Sciatic nerve (tissue), 2 donors: ENCODE measurements around the gene SYT17. TPM values are rescaled to one million over a fixed set of nuclear protein-coding genes. Genes with fewer than 3 reads are reported as not detected.
"Not testable (repeated sequence)": the region's sequence is repeated elsewhere in the genome, so short reads cannot be mapped to it uniquely, and the experiment has no call there.

Experiments used
- ATAC-seq: fragments of 200-7000 bp; cut with Tn5 transposase; one replicate; pipeline ENCODE4 v1.9.1; 2020; ENCODE audit warnings: mild to moderate bottlenecking, moderate library complexity
- DNase-seq: peaks from one replicate; pipeline ENCODE4 v3.0.0-alpha.2; 2020; ENCODE audit warnings: low spot score
- intact Hi-C: fragments of 100-400 bp; cut with DNase I; formaldehyde crosslinking; loops from one replicate; pipeline ENCODE4 v1.14.2; 2022
- total RNA-seq: library from RNA; stranded (reverse); fragmentation: NEBNext Ultra II Directional; extraction: Animal tissue kit (Norgen Biotek cat#: 25700); gene quantifications from one replicate; pipeline ENCODE4 v1.2.1, GENCODE V29; 2021
- donor health status: DM: no; HTN: no; CAD: no.
- donor health status: DM: no; HTN: no; CAD: no.

The SYT17 gene
- total RNA-seq, 1 donor from 2014 or later = 8.2 TPM

DNA sequence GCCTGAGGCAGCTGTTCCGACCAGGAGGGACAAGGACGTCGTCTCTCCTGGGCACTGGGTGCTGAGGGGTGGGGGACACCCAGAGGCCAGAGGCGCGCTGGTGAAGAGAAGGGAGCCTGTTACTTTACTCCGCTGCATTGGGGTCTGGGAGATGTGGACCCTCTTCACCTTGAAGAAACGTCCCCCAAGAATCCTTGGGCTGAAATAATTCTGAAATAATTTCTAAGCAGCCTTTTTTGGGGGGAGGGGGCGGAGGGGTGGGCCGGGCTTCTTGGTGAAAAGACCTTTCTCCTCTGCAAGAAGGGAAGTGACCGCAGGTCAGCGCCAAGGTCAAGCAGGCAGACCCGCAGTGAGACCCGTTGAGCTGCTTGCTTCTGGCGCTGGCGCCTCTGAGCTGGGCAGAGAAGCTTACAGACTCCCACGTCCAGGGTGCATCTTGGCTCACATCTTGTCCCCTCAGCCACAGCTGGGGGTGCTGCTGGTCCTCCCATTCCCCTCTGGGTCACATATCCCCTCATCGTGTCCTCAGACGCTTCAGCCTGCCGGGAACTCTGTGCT is 1.1 kb downstream of the SYT17 start:
- no peak for DNase-seq
- intact Hi-C loops = loop anchor here (10.0 kb wide), 1 partner anchor 206 kb away; no protein-coding TSS in a partner anchor
- no peak for ATAC-seq

DNA sequence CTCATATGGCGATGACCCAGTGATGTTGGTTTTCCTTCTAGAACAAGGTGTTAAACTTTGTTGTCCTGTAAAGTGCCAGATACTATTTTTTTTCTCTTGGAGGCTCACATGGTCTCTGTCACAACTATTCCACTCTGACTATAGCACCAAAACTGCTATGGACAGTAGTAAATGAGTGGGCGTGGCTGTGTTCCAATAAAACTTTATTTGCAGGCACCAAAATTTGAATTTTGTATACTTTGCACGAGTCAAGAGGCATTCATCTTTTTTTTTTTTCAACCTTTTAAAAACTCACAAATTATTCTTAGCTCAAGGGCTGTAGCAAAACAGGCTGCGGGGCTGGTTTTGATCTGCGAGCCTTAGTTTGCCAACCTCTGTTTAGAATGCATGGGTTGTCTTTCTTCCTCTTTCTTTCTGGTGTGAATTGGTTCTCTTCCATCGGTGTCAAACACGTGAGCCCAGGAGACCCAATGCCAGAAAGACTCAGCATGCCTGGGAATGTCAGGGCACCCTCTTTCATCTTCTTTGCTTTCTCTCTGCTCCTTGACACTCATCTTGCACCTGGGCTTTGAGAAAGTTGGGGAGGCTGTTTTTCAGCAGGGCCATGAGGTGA is 2.1 kb downstream of the SYT17 start:
- intact Hi-C loops = no loop called here
- DNase-seq (no peak), ATAC-seq (no peak)

DNA sequence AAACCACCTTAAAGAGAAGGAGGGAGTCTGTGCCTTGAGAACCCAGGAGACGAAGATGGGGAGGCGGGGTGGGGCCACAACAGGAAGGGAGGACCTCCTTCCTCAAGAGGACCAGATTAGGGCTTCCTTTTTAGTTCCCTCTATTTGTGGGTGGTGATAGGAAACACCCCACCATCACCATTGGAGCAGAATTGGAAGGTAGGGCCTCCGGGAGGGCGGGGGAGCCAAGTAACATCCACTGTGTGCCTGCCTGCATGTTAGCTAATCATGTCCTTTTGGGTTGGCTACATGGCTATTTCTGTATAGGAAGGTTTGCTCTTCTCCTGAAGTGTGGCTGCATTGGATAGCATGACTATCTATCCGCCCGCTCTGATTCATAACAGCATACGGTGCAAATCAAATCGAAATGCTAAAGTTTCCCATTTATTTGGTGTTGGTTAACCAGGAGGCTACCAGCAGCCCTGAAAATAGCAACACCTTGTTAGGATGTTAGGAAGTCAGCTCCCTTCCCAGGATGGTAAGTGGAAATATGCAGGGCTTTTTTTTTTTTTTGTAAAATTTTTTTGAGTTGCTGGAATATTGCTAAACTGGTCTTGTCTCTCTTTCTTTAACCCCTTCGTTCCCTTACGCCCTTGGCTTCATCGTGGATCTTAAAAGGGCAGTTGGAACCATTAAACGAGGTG is 4.2 kb downstream of the SYT17 start:
- DNase-seq = no peak
- intact Hi-C loops = no loop called here
- ATAC-seq = no peak

DNA sequence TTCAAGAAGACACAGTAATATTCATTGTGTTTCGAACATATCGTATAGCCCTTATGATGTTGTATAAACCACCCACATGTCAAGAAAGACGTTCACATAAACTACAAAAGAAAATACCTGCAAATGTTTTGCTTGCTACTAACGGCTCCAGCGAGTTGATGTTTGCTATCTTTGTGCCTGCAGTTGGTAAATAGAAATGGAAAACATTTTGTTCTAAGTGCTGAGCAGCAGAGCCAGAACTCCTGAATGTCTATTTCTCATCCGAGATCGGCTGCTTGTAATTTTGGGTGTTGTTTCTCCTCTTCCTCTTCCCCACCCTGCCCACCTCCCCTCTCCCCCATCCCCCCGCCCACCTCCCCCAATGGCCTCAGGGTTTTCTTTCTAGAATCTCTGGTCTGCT is 5.0 kb downstream of the SYT17 start:
- no peak for ATAC-seq
- DNase-seq = no peak
- intact Hi-C loops = no loop called here

DNA sequence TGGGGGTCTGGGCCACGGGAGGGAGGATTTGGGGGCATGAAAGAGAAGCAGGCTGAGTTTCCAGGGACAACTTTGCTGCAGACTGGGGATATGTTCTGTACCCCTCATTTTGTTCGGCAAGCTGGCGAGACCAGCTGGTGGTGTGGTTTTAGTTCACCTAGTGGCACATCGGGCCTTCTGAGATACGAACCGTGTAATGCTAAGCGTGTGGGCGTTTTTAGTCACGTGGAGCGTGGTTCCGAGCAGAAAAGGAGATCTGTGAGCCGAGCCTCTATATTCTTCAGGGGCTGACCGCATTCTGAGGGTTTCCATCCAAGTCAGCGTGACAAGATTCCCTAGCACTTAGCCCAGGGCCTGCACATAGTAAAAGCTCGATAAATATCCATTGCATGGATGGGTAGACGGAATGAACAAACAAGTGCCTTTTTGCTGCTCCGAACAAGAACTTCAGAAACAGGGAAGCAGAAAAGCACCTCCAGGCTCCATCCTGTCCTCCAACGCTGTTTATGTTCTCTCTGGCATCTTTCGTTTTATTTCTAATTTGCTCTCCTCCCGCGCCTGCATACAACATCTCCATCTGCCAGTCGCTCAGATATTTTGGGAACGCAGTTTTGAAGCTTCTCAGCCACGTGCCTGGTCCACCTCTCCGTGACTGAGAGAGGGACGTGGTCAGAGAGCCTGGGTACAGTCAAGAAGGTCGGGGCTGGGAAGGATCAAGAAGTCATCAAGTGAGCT is 5.8 kb downstream of the SYT17 start:
- intact Hi-C loops = no loop called here
- ATAC-seq (no peak), DNase-seq (no peak)

DNA sequence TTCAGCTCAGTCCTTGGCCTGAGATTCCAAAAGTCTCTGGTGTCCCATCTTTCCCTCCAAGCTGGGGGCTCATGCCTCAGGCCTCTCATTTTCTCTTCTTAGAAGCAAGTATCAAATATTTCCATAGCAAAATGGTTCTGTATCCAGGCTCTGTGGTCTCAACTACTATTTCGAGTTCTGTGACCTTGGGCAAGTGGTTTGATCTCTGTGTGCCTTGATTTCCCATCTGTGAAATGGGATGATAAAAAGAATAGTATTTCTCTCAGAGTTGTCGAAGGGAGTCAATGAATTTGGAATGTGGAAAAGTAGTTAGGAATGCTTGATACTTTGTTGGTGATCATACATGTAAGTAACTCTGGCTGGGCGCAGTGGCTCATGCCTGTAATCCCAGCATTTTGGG is 6.4 kb downstream of the SYT17 start:
- DNase-seq = no peak
- intact Hi-C loops = no loop called here
- ATAC-seq = no peak

DNA sequence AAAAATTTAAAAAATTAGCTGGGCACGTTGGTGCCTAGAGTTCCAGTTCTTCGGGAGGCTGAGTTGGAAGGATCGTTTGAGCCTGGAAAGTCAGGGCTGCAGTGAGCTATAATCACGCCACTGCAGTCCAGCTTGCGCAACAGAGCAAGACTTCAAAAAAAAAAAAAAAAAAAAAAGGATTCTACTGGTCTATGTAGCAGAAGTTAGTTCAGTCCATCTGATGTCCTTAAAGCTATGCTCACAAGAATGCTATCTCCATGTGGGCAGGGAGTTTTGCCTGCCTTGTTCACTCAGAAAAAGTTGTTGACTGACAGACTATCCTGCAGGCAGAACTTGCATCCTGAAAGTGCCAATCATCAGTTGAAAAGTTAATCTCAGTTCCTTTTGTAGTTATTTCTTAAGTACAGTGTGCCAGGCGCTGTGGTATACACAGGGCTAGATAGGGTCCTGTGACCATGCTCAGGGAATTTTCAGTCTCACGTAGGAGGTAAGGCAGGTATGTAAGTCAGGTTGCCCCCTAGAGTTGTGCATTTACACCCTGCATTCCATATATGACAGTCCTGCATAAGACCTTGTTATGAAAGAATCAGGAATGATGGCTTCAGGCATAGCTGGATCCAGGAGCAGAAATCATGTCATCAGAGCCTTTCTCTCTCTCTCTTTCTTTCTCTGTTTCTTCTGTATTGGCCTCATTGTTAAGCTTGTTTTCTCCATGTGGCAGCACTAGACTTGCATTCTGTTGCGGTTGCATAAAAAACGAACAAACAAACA is 7.6 kb downstream of the SYT17 start:
- ATAC-seq (no peak), DNase-seq (no peak)
- intact Hi-C loops = no loop called here

DNA sequence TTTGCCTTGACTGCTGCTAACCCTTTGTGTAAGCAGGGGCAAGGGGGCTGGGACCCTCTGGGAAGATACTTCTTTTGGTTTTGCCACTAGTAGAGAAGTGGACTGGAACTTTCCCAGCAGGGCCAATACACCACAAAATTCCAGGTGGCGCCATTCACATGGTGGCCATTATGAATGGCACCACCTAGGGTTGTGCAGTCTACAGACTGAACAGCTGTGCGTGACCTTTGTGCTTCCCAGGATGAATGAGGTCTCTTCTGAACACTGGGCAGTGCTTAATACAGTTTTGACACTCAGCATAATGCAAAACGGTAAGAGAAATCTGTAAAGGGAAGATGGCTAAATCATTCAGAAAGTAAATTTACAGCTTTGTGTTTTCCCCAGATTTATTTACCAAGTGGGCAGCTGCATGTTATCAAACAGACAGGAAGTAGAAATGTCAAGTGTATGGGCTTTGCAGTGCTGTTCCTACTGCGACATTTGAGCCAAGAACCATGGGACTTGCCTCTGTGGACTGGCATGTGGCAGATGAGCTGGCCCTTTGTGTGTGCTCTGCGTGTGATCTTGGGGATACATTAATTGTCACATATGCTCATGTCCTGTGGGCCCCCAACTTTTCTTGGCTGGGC is 9.2 kb downstream of the SYT17 start:
- DNase-seq = no peak
- intact Hi-C loops = no loop called here
- ATAC-seq = no peak

DNA sequence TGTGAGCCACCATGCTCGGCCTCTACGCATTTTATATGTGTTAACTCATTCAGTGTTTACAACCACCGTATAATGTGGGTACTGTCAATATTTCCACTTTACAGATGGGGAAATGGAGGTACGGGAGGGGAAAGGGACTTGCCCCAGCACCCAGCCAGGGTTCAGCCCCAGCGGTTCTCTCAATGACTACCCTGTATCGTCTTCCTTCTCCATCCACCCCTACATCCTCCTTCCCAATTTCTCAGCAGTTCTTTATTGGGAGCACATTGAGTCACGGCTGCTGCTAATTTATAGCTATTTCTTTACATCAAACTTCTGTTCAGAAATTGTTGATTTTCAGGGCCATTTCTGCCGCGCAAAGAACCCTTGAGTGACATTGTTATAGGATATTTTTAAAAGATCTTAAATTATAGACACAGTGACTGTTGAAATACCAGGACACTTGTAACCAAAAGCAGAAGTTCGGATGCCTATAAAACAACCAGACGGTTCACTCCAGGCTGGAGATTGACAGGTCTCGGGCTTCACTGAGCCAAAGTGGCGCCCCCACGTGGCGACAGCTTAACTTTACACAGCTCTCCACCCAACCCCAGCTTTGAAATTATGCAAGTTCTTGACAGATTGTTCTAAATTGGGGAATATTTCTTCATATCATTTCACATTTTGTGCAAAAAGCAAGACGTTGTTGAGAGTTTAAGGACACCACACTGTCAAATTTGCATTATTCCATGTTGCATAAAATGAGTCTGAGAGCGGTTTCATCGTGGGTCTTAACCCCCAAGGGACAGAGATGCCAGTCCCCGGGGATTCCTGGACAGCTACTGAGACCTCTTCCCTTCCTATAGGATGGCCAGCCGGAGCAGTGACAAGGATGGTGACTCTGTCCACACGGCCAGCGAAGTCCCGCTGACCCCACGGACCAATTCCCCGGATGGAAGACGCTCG is 11.8 kb downstream of the SYT17 start:
- intact Hi-C loops = no loop called here
- peak; percentile 78 for DNase-seq
- ATAC-seq = peak; percentile 72

DNA sequence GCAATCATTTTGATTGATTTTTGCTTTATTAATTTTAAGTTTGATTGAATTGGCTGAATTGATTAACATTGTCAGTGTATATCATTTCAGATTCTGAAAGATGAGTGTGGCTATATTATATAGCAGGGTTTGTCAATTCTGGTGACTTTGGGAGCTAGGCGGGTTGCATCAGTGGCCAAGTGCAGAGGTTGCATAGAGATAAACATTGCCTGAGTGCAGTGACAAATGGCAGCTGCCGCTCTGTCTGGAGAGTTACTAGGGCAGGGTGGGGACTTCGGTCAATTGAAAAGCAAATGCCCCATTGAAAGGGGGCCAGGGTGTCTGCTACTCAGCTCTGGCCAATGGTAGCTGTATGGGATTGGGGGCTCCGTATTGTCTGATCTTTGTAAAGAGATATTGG is 12.7 kb downstream of the SYT17 start:
- DNase-seq = no peak
- intact Hi-C loops = no loop called here
- no peak for ATAC-seq

DNA sequence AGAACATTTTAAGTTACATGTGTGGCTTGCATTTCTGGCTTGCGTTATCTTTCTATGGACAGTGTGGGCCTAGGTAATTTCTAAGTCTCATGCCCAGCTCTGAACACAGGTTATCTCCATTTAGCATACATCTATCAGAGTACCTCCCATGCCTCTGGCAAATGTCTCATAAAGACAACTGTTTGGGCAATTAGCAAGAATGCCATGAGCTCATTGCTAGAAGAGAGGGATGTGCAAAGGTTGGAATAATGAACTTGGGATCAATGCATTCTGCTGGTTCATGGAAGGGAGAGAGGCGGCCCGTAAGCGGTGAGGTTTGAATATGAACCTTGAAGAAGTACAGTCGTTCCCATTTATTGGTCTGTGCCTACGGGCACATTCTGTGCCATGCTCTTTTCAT is 14.4 kb downstream of the SYT17 start:
- DNase-seq (no peak), ATAC-seq (no peak)
- intact Hi-C loops = no loop called here

DNA sequence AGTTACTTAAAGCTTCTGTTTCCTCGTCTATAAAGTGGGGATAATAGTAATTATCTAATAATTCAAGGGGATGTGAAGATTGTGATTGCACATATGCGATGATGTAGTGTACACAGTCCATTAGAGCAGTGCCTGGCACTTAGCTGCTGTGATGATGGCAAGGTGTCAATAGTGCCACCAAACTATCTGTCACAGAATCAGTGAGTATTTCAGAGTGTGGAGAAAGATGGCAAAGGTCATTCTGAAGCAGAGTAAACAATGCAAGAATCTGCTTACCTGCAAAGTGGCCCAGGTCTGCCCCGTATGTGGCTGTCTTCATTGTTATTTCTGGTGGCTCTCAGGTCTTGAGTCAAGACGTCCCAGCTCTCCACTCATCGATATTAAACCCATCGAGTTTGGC is 15.1 kb downstream of the SYT17 start:
- ATAC-seq (no peak), DNase-seq (no peak)
- intact Hi-C loops = no loop called here

DNA sequence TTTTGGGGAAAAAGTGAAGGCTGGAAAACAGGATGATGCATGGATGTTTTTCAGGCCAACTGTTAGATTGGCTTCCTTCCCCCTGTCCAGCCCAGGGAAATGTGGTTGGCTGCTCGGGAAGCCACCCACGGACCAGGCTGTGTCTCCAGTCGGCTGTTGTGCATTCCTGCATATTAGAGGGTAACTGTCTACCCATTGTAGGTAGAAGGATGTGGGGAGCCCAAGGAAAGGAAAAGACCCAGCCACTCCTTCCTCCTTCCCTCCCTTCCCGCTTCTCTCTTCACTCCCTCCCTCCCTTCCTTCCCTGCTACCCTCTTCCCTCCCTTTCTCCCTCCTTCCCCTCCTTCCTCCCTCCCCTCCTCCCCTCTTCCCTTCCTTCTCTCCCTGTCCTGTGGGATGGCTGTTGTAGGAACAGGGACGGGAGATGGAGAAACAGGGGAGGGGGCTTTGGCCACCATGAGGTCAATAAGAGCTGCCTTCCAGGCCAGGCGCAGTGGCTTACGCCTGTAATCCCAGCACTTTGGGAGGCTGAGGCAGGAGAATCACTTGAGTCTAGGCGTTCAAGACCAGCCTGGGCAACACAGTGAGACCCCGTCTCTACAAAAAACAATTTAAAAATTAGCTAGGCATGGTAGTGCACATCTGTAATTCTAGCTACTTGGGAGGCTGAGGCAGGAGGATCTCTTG is 16.9 kb downstream of the SYT17 start:
- intact Hi-C loops = no loop called here
- DNase-seq = no peak
- peak; percentile 52 for ATAC-seq

DNA sequence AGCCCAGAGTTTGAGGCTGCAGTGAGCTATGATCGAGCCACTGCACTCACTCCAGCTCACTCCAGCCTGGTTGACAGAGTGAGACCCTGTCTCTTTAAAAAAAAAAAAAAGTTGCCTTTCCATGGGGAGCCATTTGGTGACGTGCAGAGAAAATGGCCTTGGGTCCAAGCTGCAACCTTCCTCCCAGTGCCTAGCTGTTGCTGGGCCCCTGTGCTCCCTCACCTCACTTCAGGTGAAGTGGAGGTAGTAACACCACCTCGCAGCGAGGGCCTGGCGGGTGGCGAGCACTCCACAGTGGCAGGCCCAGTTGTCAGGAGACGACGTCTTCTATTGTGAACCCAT is 17.4 kb downstream of the SYT17 start:
- ATAC-seq = no peak
- intact Hi-C loops = no loop called here
- no peak for DNase-seq

DNA sequence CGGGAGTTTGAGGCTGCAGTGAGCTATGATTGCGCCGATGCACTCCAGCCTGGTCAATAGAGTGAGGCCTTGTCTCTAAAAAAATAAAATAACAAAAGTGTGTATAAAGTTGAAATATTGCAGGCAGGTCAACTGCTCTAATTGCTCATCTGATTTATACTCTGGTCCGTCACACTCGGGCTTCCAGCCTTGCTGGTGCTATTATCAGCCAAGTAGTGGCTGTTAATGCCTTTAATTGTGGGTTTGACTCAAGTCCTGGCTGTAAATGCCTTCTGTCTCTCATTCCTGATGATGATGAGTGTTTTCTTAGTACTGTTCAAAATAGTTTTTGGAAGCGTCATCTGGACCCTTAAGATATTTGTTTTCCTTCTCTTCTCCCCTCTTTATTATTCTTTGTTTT is 18.4 kb downstream of the SYT17 start:
- DNase-seq (no peak), ATAC-seq (no peak)
- intact Hi-C loops = no loop called here

DNA sequence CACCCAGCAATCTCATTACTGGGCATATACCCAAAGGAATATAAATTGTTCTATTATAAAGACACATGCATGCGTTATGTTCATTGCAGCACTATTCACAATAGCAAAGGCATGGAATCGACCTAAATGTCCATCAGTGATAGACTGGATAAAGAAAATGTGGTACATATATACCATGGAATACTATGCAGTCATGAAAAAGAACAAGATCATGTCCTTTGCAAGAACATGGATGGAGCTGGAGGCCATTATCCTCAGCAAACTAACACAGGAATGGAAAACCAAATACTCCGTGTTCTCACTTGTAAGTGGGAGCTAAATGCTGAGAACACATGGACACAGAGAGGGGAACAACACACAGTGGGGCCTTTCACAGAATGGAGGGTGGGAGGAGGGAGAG is 19.9 kb downstream of the SYT17 start:
- intact Hi-C loops, DNase-seq, ATAC-seq: not testable (repeated sequence)

DNA sequence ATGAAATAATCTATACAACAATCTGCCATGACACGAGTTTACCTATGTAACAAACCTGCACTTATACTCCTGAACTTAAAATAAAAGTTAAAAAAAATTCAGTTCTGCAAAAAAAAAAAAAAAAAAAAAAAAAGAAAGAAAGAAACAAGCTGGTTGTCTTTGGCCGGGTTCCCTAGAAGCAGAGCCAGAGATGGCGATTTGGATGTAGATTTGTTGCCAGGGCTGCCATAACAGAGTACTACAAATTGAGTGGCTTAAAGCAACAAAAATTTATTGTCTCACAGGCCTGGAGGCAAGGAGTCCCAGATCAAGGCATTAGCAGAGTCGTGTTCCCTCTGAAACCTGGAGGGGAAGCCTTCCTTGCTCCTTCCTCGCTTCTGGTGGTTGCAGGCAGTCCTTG is 20.4 kb downstream of the SYT17 start:
- intact Hi-C loops = no loop called here
- DNase-seq (no peak), ATAC-seq (no peak)
